ENCODE measurements around the gene GTF2H1. TPM values are rescaled to one million over a fixed set of nuclear protein-coding genes. Genes with fewer than 3 reads are reported as not detected.

Gene GTF2H1
- total and polyA plus RNA-seq, 9 of the 15 experiments (the other 6 are each of a cell fraction or from before 2014, with no cell fraction given) = 56.9 to 126 (median 92.1) TPM

- TF ChIP-seq CBX8 (IDR thresholded peaks at IDR 0.05; ENCODE audit: borderline replicate concordance, extremely low read depth, low read depth, low read length, poor library complexity, severe bottlenecking) = no peak
- no peak for TF ChIP-seq ZNF175 (CRISPR knock-in tag; IDR thresholded peaks at IDR 0.05; ENCODE audit: low read depth)
- TF ChIP-seq ZEB2 (IDR thresholded peaks at IDR 0.05) = peak; percentile 44; the same call in 1 of the 2 replicates
- TF ChIP-seq HIVEP1 (CRISPR knock-in tag; IDR thresholded peaks at IDR 0.05) = no peak
- TF ChIP-seq ATF6 (CRISPR knock-in tag; IDR thresholded peaks at IDR 0.05) = peak; percentile 88; the same call in 1 of the 2 replicates
- 0 out of 2 replicates have a peak, but pooled peaks have one; percentile 11 for TF ChIP-seq ZNF384 (IDR thresholded peaks at IDR 0.05; ENCODE audit: low read depth, low read length)
- TF ChIP-seq SMARCA4 (IDR thresholded peaks at IDR 0.05) = no peak
- TF ChIP-seq ARNT (IDR thresholded peaks at IDR 0.05) = 0 out of 4 replicates have a peak, but pooled peaks of 1 of the 2 experiments have one; percentile 5
- TF ChIP-seq IFI16 (CRISPR knock-in tag; IDR thresholded peaks at IDR 0.05) = no peak
- TF ChIP-seq NFXL1 (CRISPR knock-in tag; IDR thresholded peaks at IDR 0.05) = no peak
- peak; percentile 91 for TF ChIP-seq LEF1 (IDR thresholded peaks at IDR 0.05)
- no peak for TF ChIP-seq MTA2 (IDR thresholded peaks at IDR 0.05; ENCODE audit: low read depth)
- TF ChIP-seq RFX7 (CRISPR knock-in tag; IDR thresholded peaks at IDR 0.05) = no peak
- TF ChIP-seq SMAD2 (IDR thresholded peaks at IDR 0.05; ENCODE audit: low read depth, low read length) = no peak
- no peak for TF ChIP-seq CCAR2 (IDR thresholded peaks at IDR 0.05; ENCODE audit: low read depth, low read length)
- TF ChIP-seq ZNF263 (CRISPR knock-in tag; IDR thresholded peaks at IDR 0.05; ENCODE audit: borderline replicate concordance) = no peak
- TF ChIP-seq ZNF76 (CRISPR knock-in tag; IDR thresholded peaks at IDR 0.05; ENCODE audit: borderline replicate concordance) = peak; percentile 73; the same call in 1 of the 2 replicates
- TF ChIP-seq FOXP1 (CRISPR knock-in tag; IDR thresholded peaks at IDR 0.05) = peak; percentile 98
- TF ChIP-seq GTF2B (IDR thresholded peaks at IDR 0.05; ENCODE audit: extremely low read depth, insufficient read length) = no peak
- peak; percentile 79 for TF ChIP-seq FIP1L1 (IDR thresholded peaks at IDR 0.05; ENCODE audit: low read depth, low read length, poor library complexity, severe bottlenecking)
- TF ChIP-seq CHD4 (IDR thresholded peaks at IDR 0.05; ENCODE audit: insufficient read depth, insufficient replicate concordance, low read depth, low read length, poor library complexity, severe bottlenecking) = no peak
- no peak; the same call in 1 of the 2 replicates for TF ChIP-seq CHAMP1 (IDR thresholded peaks at IDR 0.05)
- TF ChIP-seq NONO (IDR thresholded peaks at IDR 0.05; ENCODE audit: low read depth in 2 of 2, low read length in 1 of 2) = no peak; a peak in 1 of 4 replicates
- no peak; the same call in 1 of the 2 replicates for TF ChIP-seq SMARCC2 (IDR thresholded peaks at IDR 0.05; ENCODE audit: low read depth)
Measured at GRCh38 chr11:18321969-18322711, at the start of gene GTF2H1, which contains the start of gene HPS5 (continued).

Measured in K562 (cell line).